HG02623 (cell line): ENCODE measurements around the gene FKBP1A.

ENCODE experiments used
- ATAC-seq: cut with Tn5 transposase; IDR thresholded peaks from one replicate; pipeline ENCODE4 v1.9.1; 2021; ENCODE audit warnings: moderate library complexity; ENCODE audit not compliant: unreplicated experiment

The FKBP1A gene

DNA sequence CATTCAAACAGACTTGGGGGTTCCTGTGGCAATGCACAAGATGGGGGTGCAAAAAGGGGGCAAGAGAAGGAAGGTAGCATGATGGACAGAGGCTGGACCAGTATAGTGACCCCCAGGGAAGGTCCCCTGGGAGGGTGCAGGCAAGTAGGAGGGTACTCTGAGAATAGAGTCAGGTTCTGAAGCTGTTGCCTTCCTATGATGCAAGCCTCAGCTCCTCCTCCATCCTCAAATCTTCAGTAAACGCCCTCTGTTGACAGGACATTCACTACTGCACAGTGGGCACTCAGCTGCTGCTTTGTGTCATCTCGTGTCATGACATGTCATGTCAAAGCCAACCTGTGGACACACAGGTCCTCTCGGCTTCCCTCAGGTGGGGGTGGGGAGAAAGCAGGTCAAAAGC lies 58.1 kb downstream of the FKBP1A start:
- no peak for ATAC-seq

DNA sequence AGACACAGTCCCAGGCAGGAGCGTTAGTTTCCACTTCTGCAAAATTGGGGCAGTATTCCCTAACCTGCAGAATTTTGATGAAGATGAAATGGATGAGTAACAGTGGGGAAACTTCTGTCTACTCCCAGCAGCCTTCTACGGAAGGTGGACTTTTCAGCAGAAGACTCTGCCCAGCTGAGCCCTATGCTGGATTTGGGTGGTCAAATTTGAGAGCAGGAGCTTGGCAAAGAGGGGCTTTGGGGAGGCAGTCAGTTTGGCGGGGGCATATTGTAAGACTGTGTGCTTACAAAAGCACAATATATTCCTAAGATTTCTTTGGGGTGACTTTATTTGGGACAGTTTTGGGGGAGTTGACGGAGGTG lies 58.5 kb downstream of the FKBP1A start:
- ATAC-seq: no peak

DNA sequence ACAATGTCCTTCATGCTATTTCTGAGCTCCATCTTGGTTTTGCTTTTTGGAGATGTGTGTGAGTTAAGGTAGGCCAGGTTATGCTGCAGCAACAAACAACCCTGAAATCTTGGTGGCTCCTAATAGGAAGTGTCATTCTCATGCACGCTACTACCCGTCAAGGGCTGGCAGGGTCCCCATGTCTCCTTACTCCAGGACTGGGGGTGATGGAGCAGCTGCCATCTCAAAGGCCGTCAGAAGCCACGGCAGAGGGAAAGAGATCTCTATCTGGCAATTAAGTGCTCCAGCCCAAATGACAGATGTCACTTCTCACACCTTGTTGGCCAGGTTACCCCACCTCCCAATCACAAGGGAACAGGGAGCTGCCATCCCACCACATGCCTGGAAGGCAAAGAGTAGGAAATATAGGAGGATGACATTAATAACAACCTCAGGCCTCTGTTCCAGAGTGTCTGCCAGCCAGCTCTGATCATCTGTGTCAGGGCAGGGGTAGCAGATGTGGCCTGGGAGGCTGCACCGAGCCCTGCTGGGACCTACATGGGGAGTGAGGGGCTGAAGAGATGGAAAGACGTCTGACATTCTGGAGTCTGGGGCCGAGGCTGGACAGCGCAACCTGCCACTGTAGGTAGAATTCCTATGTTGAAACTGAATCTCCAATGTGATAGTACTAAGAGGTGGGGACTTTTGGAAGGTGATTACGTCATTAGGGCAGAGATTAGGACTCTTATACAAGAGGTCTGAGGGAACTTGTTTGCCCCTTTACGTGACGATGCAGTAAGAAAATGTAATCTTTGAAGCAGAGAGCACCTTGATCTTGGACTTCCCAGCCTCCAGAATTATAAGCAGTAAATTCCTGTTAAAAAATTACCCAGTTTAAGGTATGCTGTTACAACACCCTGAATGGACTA lies 59.1 kb downstream of the FKBP1A start:
- ATAC-seq: no peak

DNA sequence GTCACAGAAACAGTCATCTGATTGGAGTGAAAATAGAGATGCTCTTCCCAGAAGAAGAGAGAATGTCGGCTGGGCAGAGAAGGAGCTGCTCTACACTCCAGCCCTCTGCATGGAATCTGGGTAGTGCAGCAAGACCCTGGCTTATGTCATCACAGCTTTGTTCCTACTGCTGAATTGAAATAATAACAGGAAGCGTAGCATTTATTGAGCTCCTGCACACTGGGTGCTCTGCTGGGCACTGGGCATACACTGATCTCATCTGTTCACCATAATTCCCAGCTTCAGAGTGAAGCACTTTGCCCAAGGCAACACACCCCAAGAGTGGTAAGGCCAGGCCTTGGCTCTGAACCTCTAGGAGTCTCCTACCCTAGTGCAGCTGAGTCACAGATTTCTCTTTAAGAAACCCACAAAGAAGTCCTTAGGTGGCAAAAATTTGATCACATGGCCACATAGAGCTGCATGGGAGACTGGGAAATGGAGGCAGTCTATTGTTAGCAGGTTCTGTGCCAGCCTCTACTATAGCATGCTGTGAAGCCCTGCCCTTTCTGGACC lies 60.0 kb downstream of the FKBP1A start:
- no peak for ATAC-seq

DNA sequence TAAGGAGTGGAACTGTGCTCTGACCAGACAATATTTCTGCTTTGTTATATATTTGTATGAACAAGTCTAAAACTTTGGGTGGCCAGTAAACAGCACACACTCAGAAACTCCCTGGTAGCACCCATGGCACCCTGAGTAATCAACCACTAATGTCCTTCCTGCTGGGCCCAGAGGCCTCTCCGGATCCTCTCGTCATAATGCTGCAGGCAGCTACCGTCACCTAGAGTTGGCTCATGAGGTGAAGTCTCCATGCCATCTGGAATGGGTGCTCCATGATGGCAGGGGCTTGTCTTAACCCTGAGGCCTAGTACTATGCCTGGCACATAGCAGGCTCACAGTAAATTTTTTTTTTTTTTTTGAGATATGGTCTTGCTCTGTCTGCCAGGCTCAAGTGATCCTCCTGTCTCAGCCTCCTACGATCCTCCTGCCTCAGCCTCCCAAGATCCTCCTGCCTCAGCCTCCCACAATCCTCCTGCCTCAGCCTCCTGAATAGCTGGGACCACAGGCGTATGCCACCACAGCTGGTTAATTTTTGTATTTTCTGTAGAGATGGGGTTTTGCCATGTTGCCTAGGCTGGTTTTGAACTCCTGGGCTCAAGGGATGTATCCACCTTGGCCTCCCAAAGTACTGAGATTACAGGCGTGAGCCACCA lies 60.9 kb downstream of the FKBP1A start:
- ATAC-seq: no peak

DNA sequence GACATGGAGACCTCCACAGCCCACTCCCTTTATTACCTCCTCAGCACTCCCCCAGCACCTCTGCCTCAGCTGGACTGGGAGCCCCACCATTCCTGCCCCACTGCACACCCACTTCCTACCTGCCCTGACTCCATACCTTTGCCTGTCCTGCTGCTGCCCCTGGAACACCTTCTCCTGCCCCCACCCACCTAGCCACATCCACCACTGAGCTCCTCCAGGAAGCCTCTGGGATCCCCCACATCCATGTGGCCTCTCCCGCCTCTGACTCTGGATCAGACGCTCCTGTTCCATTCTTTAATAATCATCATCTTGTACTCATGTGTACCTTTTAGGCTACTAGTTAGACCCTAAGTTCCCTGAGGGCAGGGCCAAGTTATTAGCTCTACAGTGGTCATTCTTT lies 61.8 kb downstream of the FKBP1A start:
- no peak for ATAC-seq

DNA sequence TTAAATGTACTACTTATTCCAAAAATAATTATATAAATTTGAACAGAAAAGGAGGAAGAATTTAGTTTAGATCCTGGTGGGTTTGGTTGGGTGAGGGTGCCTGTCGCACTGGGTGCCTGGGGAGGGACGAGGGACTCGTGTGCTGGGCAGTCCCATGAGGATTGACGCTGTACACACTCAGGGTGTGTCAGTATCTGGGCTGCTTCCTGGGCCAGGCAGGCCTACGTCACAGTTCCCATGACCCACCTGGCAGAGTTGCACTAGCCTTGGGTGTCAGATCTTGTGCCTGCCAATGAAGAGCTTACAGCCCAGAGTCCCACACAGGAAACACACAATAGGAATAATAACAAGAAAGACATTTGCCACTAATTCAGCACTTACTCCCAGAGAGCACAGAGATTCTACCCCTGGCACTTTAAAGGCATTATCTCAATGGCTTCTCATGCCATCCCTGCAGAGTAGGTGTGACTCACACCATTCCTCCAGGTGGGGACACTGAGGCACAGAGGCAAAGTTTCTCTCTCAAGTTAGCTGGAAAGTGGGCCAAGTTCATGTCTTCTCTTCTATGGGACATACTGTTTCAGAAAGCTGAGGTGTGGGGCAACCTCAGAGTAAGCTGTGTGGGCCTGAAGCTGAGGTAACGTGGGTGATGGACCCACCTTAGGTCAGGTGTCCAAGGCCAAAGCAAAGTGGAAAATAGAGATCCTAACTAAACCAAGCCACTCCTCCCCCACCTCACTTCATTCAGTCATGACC lies 62.6 kb downstream of the FKBP1A start:
- ATAC-seq: no peak

DNA sequence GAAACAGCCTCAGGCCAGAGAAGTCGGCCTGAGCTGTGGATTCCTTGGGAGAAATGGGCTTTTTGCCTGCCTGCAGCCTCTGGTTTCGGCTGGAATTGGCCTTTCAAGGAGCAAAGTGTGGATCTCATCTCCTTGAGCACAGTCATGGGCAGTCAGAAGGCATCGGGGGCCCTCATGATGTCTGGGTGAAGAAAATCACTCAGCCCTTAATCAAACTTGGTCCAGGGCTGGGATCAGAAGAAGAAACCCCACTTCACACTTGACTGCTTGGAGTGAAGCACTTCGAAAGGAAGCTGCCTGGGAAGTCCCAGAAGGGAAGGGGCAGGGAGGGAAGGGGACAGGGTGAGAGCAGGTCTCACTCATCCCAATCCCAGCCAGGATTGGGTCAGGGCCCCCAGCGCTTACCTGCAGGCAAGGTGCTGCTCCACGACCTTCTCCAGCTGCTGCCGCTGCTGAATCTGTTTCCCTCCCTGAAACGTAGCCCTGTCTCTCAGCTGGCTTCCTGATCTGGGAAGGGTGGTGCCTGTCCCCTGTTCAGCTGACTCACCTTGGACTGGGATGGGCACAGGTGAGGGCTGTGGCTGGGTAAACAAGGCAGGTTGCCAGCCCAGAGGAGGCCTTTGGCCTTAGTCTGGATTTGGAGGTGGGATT lies 64.0 kb downstream of the FKBP1A start, which contains the start of gene SDCBP2:
Gene SDCBP2 (minus strand): TSS at position 460 of the 651 bp plus-strand sequence. CDS start 8,723 bp downstream, outside the sequence.
- ATAC-seq: no peak

DNA sequence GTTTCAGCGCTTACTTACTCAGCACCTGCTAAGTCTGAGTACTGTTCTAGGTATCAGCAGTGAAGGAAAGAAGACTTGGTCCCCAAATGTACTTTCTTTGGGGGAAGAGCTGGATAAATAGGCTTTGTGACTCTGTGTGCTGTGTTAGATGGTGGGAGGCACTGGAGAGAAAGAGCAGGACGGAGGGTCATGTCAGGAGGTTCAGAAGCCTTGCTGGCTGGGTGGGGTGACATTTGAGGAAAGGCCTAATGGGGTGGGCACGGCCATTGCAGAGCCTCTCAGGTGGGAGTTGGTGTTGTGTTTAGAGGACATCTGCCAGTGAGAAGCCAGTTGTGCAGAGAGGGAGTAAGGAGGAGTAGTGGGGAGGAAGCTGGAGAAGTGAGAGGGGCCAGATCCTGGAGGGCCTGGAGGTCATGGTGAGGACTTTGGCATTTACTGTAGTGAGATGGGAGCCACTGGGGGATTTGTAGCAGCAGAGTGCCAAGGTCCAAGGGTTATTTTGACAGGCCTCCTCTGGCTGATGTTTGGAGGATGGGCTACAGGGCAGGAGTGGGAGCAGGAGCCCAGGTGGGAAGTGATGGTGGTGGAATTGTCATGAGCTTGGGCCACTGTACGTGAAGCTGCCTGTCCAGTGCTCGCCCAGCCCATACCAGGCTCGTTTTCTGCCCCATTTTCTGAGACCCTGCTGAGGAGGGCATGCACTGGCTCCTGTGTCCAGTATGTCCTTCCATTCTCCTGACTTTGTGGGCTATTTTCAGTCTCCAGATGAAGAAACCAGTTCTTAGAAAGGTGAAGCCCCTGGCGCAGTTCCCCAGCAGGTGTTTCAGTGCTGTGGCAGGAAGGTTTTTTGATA lies 64.8 kb downstream of the FKBP1A start:
- no peak for ATAC-seq

DNA sequence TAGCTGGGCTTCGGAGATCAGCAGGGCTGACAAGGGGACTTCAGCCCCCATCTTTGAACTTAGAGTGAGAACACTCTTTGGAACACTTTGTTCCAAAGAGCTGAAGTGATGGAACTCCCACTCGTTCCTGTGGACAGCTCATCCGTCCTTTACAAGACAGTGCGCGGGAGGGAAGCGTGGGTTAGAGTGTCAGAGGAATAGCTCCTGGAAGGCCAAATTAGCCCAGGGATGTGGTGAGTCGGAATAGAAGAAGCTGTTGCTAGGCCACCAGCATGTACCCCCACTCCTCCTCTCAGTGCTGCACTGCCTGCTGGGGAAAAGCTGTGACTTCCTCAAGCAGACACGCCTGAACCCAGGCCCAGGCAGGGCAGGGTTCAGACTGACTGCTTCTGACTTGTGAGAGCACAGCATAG lies 65.6 kb downstream of the FKBP1A start:
- ATAC-seq: no peak

DNA sequence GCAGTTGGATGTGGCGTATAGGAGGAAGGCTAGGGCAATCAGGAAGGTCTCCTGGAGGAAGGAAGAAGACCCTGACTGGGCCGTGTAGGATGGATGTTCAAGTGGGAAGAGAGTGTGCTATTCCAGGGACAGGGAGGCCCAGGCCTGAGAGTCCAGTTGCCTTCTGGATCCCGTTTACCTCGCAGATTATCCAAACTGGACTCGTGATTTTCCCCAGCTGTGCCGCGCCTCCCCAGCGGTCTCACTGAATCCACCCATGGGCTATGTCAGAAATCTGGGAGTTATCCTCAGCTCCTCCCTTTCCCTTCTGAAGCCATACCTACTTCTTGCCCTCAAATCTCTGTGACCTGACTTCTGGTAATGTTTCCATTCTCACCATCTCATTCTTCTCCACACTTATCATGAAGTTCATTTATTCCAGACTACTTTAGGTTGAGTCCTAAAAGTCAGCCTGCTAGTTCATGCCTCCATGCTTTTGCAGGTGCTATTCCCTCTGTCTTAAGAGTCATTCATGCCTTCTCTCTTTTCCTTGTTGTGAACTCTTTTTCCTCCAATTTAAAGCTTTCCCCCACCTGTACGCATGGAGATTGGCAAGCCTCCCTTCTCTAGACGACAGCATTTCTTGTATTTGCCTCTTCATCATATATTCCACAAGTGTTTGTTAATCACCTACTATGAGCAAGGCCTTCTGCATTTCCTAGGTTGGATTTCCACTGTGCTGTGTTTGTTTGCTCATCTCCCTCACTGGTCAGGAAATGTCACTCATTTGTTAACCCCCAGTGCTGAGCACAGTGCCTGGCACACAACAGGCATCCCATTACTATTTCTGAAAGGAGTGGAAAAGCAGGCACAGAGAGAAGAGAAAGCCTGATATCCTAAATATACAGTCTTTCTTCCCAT lies 66.6 kb downstream of the FKBP1A start:
- no peak for ATAC-seq

DNA sequence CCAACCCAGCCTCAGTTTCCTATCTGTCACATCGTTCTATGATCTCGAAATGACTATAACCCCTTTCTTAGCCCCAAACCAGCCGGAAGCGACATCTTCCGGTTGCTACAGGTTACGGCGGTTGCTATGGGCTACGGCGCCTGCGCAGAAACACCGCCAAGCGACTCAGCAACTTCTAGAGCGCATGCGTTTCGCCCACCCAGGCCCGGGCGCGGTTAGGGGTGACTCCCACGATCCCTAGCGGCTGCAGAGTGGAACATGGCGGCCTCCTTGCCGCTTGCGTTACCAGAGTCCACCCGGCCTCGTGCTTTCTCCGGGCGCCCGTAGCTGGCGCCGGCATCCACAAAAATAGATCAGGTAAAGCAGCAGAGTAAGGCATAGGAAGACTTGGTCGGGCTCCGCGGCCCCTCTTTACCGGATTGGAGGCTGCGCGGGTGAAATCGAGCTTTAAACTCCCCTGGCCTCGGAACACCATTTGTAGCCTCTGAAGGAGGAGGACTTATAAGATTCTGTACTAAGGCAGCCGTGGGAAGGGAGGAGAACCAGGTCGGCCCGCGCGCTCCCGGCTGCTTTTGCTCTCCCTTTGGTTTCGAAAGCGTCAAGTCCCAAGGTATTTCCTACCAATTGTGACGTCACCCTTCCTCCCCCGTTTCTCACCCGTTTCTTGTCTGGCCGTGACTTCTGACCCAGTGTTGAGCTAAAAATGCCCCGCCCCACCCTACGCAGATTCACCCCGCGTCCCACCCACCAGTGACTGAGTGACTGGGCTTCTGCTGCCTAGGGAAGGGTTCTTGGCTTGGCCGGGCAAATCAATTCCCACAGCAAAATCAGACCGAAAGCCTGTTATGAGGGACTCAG lies 67.5 kb downstream of the FKBP1A start:
- ATAC-seq: peak; percentile 79

DNA sequence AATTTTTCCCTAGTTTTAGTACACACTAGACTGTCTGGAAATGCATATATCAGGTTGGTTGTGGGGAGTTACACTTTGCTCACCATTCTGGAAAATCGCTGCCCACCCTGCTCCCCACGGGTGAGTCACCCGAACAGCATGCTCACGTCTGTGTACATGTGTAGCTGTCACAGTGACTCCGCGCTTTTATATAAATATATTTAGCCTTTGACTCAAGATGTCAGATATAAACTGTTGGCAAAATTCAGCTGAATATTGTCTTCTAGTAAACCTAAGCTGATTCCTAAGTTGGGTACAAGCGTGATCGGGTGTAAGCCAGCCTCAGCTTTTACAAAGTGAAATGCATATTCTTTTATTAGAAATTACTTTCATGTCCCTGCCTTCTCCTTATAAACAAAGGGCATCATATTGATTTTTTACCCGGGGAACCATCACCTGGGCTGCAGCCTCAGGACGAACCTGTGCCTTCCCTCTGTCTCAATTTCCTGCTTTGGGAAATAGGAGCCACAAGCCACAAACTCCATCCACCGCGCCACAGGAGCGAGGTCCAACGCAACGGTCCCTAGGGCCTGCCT lies 68.2 kb downstream of the FKBP1A start:
- ATAC-seq: no peak

DNA sequence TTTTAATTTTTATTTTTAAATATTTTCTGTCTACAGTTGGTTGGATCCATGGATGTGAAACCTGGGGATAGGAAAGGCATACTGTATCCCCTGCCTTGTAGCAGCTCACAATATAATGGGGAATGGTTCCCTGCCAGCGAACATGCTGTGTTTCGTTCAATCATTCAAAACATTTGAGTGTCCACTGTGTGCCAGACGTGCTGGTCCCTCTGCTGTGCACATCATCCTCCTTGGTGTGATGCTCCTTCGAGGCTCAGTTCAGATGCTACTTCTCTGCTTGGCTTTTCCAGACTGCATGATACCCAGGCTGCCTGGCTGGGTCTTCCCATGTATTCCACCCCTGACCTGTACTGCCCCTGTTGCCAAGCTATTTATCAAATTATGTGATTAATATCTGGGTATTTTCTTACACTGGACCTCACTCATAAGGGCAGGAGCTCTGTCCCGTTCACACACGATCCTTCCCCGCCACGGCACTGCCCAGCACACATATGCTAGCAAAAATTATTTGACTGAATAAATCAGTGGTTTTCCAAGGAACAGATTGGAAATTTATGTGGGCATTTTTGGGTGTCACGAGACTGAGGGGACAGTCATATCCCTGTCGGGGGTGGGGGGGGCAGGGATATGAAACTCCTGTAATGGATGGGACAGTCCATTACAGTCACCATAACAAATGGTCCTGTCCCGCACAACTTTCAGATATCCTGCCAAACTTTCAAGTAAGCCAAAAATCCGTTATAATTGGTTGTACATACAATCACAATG lies 68.8 kb downstream of the FKBP1A start:
- no peak for ATAC-seq

DNA sequence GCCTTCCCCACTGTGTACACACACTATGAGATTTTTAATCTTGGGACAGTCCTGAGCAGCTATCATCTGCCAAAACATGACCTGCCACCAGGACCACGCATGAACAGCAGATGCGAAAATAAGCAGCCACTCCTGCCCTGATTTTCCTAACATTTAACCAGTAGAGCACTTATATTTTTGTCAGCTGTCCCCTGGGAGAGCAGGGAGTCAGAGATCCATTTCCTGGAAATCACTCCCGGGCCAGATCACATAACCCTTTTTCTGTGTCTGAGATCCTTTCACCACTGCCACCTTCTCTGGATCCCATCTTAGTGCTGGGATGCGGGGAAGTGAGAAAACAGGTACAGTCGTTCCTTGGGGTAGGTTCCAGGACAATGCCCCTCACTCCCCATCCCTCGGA lies 69.6 kb downstream of the FKBP1A start:
- ATAC-seq: no peak

DNA sequence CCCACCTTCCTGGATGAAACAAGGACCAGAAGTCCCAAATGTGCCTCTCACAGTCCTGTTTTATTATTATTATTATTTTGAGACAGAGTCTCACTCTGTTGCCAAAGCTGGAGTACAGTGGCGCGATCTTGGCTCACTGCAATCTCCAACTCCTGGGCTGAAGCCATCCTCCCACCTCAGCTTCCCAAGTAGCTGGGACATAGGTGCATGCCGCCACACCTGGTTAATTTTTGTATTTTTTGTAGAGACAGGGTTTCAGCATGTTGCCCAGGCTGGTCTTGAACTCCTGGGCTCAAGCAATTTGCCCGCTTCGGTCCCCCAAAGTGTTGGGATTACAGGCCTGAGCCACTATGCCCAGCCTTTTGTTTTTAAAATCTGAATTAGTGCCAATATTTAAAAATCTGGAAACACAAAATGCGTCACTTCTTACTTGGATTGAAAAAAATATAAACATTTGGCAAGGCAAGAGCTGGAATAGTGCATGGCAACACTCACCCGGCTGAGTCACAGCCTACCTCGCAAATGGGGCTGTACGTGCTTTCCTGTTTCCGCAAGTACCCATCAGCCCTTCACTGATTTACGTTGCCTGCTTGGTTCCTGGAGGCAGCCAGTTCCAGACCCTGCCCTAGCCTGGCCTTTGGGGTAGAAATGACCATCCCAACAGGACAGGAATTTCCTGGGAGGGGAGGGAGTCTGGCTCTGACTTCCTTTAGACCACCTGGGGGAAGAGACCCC lies 70.2 kb downstream of the FKBP1A start:
- no peak for ATAC-seq
